ENCODE data around the gene RAN. TPM values are rescaled to one million over a fixed set of nuclear protein-coding genes. Genes with fewer than 3 reads are reported as not detected.

Gene RAN
- total RNA-seq, 1 donor from 2014 or later: 803 TPM

- peaks cover 31% of the 10 kb centered on the region for H3K27me3 Mint-ChIP-seq
- H3K4me1 Mint-ChIP-seq (ENCODE audit: low read depth): peaks cover 3% of the 10 kb centered on the region
- no peak overlapping the region for H3K27ac Mint-ChIP-seq
- no peak for TF ChIP-seq CTCF (IDR thresholded peaks at IDR 0.05; ENCODE audit: unreplicated experiment)
- DNase-seq (ENCODE audit: low spot score, unreplicated experiment): no peak
- no peak overlapping the region for H3K4me3 Mint-ChIP-seq (ENCODE audit: low read depth)
- H3K9me3 Mint-ChIP-seq (ENCODE audit: low read depth): no peaks in the 10 kb centered on the region
- no peaks in the 10 kb centered on the region for H3K36me3 Mint-ChIP-seq (ENCODE audit: insufficient read depth)
These were observed 47.2 kb downstream of the RAN start for GRCh38 chr12:130919086-130919485.

DNA sequence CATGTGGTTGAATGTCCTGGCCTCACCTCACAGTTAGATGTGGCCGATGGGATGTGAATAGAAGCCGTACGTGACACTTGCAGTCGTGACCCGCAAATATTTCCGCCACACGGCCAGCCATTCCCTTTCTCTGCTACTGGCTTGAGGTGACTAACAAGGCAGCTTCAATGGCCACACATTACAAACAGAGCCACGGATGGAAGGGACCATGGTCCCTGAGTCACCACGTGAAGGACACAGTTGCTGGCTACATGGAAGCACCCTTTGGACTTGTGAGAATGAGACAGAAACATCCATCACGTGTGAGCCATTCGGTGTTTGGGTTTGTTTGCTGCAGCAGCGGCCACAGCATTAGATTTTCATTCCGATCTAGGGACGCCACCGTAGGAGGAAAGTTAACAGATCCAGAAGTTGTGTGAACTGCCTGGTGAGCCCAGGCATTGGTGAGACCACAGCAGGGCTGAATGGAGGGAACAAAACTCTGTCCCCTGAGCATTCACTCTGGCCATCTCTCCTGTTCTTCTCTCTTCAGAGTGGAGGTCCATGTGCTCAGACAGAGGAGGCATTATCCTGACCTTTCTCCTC lies 48.3 kb downstream of the RAN start:
- Mint-ChIP-seq H3K27ac (no peak overlapping the region), H3K36me3 (ENCODE audit: insufficient read depth) (no peaks in the 10 kb centered on the region), H3K4me1 (ENCODE audit: low read depth) (peaks cover 3% of the 10 kb centered on the region), H3K27me3 (peaks cover 26% of the 10 kb centered on the region), H3K9me3 (ENCODE audit: low read depth) (no peaks in the 10 kb centered on the region), H3K4me3 (ENCODE audit: low read depth) (no peak overlapping the region)
- TF ChIP-seq CTCF (IDR thresholded peaks at IDR 0.05; ENCODE audit: unreplicated experiment): no peak
- no peak for DNase-seq (ENCODE audit: low spot score, unreplicated experiment)

DNA sequence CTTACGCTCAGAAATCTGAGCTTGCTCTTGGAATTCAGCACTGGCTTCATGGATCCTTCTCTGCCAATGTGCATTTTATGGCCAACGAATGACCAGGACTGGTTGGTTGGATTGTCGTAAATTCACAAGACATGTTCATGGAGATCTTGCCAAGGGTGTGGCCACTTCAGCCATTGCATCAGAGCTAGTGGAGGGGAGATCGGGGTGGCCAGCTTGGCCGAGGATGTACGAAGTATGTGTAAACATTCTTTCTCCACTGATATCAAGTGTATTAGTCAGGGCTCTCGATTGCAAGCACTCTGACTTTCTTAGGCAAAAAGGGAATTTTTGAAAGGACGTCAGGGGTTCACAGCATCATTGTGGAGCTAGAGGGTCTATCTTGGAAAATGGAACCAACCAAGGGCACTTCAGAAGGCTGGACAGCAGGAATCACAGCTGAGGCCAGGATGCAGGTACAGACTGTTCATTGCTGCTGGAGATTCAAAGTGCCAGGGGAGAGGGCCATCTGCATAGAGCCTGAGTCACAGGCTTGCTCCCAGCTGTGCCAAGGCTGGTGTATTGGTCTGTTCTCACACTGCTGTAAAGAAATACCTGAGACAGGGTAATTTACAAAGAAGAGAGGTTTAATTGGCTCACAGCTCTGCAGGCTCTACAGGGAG lies 49.0 kb downstream of the RAN start:
- no peak overlapping the region for H3K4me3 Mint-ChIP-seq (ENCODE audit: low read depth)
- H3K4me1 Mint-ChIP-seq (ENCODE audit: low read depth): peaks cover 3% of the 10 kb centered on the region
- H3K36me3 Mint-ChIP-seq (ENCODE audit: insufficient read depth): no peaks in the 10 kb centered on the region
- H3K9me3 Mint-ChIP-seq (ENCODE audit: low read depth): no peaks in the 10 kb centered on the region
- no peak for TF ChIP-seq CTCF (IDR thresholded peaks at IDR 0.05; ENCODE audit: unreplicated experiment)
- no peak for DNase-seq (ENCODE audit: low spot score, unreplicated experiment)
- H3K27ac Mint-ChIP-seq: no peak overlapping the region
- peaks cover 29% of the 10 kb centered on the region for H3K27me3 Mint-ChIP-seq

DNA sequence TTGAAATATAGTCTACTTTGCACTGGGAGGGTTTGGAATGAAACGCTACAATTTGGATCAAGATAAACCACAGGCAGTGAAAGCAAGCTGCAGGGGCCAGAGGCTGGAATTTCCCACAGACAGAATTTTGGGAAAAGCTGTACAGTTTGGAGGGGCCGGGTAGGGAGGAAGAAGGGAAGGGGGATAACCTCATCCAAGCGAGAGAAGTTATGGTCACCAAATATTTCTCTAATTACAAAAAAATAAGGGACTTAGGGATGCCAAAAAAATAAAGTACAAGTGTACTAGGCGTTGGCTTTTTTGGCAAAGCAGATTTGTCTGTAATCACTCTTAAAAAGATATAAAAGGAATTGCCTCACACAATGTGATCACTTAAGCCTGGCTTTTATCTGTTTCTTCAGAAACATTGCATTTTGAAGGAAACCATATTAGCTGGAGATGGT lies 50.7 kb downstream of the RAN start:
- Mint-ChIP-seq H3K27ac (no peak overlapping the region), H3K4me1 (ENCODE audit: low read depth) (no peaks in the 10 kb centered on the region), H3K4me3 (ENCODE audit: low read depth) (no peak overlapping the region), H3K27me3 (peaks cover 18% of the 10 kb centered on the region), H3K9me3 (ENCODE audit: low read depth) (no peaks in the 10 kb centered on the region), H3K36me3 (ENCODE audit: insufficient read depth) (no peaks in the 10 kb centered on the region)
- DNase-seq (ENCODE audit: low spot score, unreplicated experiment): no peak
- no peak for TF ChIP-seq CTCF (IDR thresholded peaks at IDR 0.05; ENCODE audit: unreplicated experiment)

DNA sequence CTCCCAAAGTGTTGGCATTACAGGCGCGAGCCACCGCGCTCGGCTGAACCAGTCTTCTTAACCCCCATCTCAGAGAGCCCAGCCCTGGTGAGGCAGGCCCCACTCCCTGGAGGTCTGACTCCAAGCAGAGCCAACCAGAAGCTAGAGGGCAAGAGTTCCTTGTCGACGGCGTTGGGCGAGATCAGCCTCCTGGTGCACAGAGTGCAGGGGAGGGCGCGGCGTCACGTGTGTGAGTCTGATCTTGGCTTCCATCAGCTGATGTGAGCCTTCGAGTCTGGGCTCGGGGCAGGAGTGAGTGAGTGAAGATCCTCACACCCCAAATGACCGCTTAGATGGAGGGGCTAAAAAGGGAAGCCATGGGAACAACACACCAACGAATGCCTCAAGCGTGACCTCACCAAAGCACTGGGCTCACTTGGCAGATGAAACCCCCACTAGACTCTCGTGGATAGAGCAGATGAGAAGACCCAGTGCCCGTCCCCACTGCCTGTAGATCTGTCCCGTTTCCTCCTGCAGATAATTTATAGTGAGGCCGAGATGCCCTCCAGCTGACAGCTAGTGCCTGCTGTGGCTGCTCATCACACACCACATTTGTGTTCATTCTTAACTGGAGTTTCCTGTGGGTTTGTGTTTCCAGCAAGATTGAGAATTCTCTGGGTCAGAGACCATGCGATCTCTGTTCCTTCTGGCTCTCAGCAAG lies 53.2 kb downstream of the RAN start:
- no peaks in the 10 kb centered on the region for H3K36me3 Mint-ChIP-seq (ENCODE audit: insufficient read depth)
- no peaks in the 10 kb centered on the region for H3K9me3 Mint-ChIP-seq (ENCODE audit: low read depth)
- no peak overlapping the region for H3K27ac Mint-ChIP-seq
- no peak overlapping the region for H3K4me3 Mint-ChIP-seq (ENCODE audit: low read depth)
- peaks cover 25% of the 10 kb centered on the region for H3K27me3 Mint-ChIP-seq
- TF ChIP-seq CTCF (IDR thresholded peaks at IDR 0.05; ENCODE audit: unreplicated experiment): no peak
- DNase-seq (ENCODE audit: low spot score, unreplicated experiment): no peak
- no peaks in the 10 kb centered on the region for H3K4me1 Mint-ChIP-seq (ENCODE audit: low read depth)
